Esophagus squamous epithelium (tissue), 5 donors: ENCODE measurements around the gene RGS6. TPM values are rescaled to one million over a fixed set of nuclear protein-coding genes. Genes with fewer than 3 reads are reported as not detected.

Experiments used
- DNase-seq: peaks from one replicate; lab custom pipeline; 2025; lab: John Stamatoyannopoulos, UW
- H3K27ac ChIP-seq, 4 donors: fragments of 200-600 bp; sonication (generic); one replicate each; pipeline ENCODE4 v1.5.1; 2016 to 2019; ENCODE audit warnings: mild to moderate bottlenecking in 1 of 4
- H3K27me3 ChIP-seq, 4 donors: fragments of 200-600 bp; sonication (generic); 1 replicate in 3 of 4; 2 replicates in 1 of 4; pipeline versions ENCODE4 v1.5.1 to v1.6.0; 2017 to 2021; ENCODE audit warnings: antibody characterized with exemption in 1 of 4
- H3K36me3 ChIP-seq, 3 donors: fragments of 200-600 bp; sonication (generic); one replicate each; pipeline ENCODE4 v1.5.1; 2016 to 2019
- H3K4me1 ChIP-seq, 3 donors: fragments of 200-600 bp; sonication (generic); one replicate each; pipeline ENCODE4 v1.5.1; 2017 to 2019
- H3K4me3 ChIP-seq, 4 donors: fragments of 200-600 bp; sonication (generic); 1 replicate in 3 of 4; 2 replicates in 1 of 4; pipeline ENCODE4 v1.5.1; 2016 to 2019; ENCODE audit warnings: mild to moderate bottlenecking in 2 of 4, moderate library complexity in 1 of 4
- H3K9me3 ChIP-seq, 3 donors: fragments of 200-600 bp; sonication (generic); one replicate each; pipeline ENCODE4 v1.5.1; 2016 to 2019
- POLR2A ChIP-seq, 4 donors: fragments of 450-650 bp; IDR thresholded peaks; one replicate each; pipeline ENCODE4 v1.6.1; 2017; ENCODE audit warnings: antibody characterized with exemption in 4 of 4, mild to moderate bottlenecking in 4 of 4, moderate library complexity in 3 of 4
- WGBS, 2 donors: methylation state at CpG; one replicate each; pipeline ENCODE4 v1.1.5; 2018; 5-methylcytosine and 5-hydroxymethylcytosine counted together
- intact Hi-C: fragments of 100-400 bp; cut with DNase I; formaldehyde crosslinking; loops from one replicate; pipeline ENCODE4 v1.15.0; 2022
- total RNA-seq, 4 donors: library from RNA; depleted of rRNA; stranded (reverse); fragments of >200 nt; gene quantifications; one replicate each; pipeline ENCODE4 v1.1.0, GENCODE V29; 2016
- TF ChIP-seq, protein P1 (sequence below), 6 experiments: fragments of 450-650 bp in 4 of 6; fragments of 200-600 bp in 2 of 6; sonication (generic) in 2 of 6; IDR thresholded peaks; one replicate each; pipeline ENCODE4 v1.5.1; 2016 to 2019; ENCODE audit warnings: antibody characterized with exemption in 6 of 6, mild to moderate bottlenecking in 4 of 6, moderate library complexity in 4 of 6
- donor health status: DM: yes; HTN: yes; CAD: no.

Gene RGS6
- total RNA-seq, 4 donors from 2014 or later = 0.06 to 0.76 (median 0.66) TPM; not detected in 1

DNA sequence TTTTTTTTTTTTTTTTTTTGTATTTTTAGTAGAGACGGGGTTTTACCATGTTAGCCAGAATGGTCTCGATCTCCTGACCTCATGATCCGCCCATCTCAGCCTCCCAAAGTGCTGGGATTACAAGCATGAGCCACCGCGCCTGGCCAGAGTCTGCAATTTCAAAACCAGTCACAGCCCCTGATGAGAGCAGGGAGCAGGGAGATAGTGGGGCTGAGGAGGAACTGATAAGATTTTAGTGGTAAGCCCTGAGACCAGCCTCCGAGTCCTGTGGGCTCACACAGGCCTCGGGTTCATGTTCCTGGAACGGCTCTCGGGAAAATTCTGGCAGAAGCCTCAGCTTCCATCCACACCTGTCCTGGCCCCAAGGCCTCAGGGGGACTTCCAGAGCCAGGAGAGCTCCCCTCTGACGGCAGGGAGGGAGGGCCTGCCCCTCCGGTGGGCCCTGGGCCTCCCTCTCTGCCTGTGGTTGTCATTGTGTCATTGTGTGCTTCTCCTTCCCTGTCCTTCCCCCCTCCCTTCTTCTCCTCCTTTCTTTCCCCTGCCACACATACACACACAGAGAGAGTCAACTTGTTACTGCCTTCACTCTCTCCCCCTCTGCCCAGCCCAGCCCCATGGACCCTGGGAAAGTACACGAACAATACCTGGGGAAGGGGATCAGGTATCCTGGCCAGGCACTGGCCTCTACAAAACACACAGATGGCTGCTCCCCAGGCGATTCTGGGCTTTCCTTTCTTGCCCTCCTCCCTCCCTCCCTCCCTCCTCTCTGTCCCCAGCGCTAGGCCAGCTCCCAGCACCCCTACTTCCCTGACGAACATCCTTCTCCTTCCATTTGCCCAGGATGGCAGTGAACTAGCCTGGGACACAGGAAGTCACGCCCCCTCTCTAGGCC, 667.6 kb downstream of the RGS6 start:
- Histone ChIP-seq H3K9me3 (no peaks in the 10 kb centered on the region), H3K4me3 (no peak overlapping the region), H3K4me1 (no peaks in the 10 kb centered on the region), H3K27me3 (peaks cover 0 to 22% (median 0%) of the 10 kb centered on the region in 4 donors), H3K36me3 (no peaks in the 10 kb centered on the region), H3K27ac (no peak overlapping the region)
- no peak for TF ChIP-seq POLR2A (IDR thresholded peaks at IDR 0.05)
- TF ChIP-seq, protein P1, sequence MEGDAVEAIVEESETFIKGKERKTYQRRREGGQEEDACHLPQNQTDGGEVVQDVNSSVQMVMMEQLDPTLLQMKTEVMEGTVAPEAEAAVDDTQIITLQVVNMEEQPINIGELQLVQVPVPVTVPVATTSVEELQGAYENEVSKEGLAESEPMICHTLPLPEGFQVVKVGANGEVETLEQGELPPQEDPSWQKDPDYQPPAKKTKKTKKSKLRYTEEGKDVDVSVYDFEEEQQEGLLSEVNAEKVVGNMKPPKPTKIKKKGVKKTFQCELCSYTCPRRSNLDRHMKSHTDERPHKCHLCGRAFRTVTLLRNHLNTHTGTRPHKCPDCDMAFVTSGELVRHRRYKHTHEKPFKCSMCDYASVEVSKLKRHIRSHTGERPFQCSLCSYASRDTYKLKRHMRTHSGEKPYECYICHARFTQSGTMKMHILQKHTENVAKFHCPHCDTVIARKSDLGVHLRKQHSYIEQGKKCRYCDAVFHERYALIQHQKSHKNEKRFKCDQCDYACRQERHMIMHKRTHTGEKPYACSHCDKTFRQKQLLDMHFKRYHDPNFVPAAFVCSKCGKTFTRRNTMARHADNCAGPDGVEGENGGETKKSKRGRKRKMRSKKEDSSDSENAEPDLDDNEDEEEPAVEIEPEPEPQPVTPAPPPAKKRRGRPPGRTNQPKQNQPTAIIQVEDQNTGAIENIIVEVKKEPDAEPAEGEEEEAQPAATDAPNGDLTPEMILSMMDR (IDR thresholded peaks at IDR 0.05) = no peak
- WGBS, 2 donors = 59 to 77% methylated on average over 9 to 12 of the region's 16 CpGs
- intact Hi-C loops = no loop called here
- DNase-seq = no peak

DNA sequence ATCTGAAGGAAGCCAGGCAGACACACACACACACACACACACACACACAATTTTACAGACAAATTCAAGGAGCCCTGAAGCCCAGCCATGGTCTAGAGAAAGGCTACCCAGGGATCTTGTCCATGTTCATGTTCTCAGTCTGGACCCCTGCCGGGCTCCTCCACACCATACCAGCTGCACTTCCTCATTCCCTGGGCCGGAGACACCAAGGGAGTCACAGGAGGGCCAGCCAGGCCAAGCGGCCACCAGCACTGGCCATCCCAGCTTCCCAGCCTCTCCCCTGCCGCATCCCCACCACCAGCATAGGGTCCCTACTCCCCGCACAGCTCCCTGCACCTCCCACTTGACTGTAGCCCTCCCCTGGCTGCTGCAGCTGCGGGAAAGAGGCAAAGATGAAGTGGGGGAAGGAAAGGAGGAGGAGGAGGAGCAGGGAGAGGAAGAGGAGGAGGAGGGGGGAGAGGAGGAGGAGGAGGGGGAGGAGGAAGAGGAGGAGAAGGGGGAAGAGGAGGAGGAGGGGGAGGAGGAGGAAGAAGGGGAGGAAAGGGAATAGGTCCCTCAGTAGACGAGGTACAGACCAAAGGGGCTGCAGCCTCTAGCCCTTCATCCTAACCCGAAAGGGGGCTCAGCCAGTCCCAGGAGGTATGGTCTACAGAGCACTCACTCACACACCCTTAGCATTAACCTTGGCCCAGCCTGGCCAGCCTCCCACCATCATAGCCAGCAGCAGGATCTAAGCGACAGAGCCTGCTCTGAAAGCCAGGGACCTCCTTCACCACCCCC, 668.5 kb downstream of the RGS6 start:
- Histone ChIP-seq H3K9me3 (no peaks in the 10 kb centered on the region), H3K27me3 (peaks cover 0 to 22% (median 0%) of the 10 kb centered on the region in 4 donors), H3K36me3 (no peaks in the 10 kb centered on the region), H3K4me3 (no peak overlapping the region), H3K4me1 (no peaks in the 10 kb centered on the region), H3K27ac (no peak overlapping the region)
- intact Hi-C loops = no loop called here
- WGBS, 2 donors = 73% methylated on average over 4 to 7 of the region's 9 CpGs
- TF ChIP-seq, protein P1 (IDR thresholded peaks at IDR 0.05) = no peak
- no peak for TF ChIP-seq POLR2A (IDR thresholded peaks at IDR 0.05)
- no peak for DNase-seq

DNA sequence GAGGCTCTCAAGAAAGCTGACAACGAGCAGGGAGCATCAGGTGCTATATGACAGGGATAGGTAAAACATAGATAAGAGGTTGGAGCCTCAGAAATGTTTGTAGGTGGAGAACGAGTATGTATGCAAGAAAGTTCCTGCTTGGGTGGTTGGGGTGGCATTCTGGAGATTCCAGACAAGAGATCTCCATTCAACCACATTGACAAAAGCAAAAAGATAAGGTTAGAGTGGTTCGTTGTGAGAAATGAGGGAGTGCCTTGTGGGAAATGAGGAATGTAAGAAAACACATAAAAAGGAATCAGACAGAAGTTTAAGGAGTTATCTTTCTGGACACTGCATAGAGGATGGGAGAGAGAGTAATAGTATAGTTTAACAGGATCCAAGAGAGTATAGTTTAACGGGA, 671.4 kb downstream of the RGS6 start:
- Histone ChIP-seq H3K9me3 (no peaks in the 10 kb centered on the region), H3K4me3 (no peak overlapping the region), H3K36me3 (no peaks in the 10 kb centered on the region), H3K4me1 (no peaks in the 10 kb centered on the region), H3K27me3 (peaks cover 0 to 7% (median 0%) of the 10 kb centered on the region in 4 donors), H3K27ac (no peak overlapping the region)
- 71 to 74% methylated on average over 4 of the region's 4 CpGs for WGBS, 2 donors
- TF ChIP-seq, protein P1 (IDR thresholded peaks at IDR 0.05) = no peak
- no peak for DNase-seq
- intact Hi-C loops = no loop called here

DNA sequence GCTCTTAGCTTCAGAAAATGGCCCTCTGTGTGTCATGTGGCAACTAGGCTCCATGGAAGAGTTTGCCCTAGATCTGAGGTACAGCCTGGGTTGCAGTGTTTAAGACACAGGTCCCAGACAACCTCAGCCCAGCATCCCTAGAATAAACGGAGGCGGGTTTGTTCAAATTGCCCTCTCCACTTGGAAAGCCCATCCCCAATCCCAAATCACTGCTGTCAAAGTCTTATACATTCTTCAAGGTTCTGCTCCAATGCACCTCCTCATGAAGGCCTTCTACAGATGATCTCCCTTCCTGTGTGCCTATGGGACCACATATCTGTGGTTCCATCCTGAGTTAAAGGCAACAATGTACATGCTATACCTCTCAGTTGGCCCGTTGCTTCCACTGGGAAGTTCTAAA, 671.9 kb downstream of the RGS6 start:
- peaks cover 0 to 6% (median 0%) of the 10 kb centered on the region in 4 donors for H3K27me3 ChIP-seq
- H3K9me3 ChIP-seq = no peaks in the 10 kb centered on the region
- intact Hi-C loops = no loop called here
- no peaks in the 10 kb centered on the region for H3K36me3 ChIP-seq
- no peaks in the 10 kb centered on the region for H3K4me1 ChIP-seq
- no peak for DNase-seq
- H3K27ac ChIP-seq = no peak overlapping the region
- no peak overlapping the region for H3K4me3 ChIP-seq
- TF ChIP-seq, protein P1 (IDR thresholded peaks at IDR 0.05) = no peak
- no peak for TF ChIP-seq POLR2A (IDR thresholded peaks at IDR 0.05)
- 86 to 94% methylated on average over 2 to 3 of the region's 3 CpGs for WGBS, 2 donors
